Uterus (tissue), 4 donors: ENCODE measurements around the gene WWOX. TPM values are rescaled to one million over a fixed set of nuclear protein-coding genes. Genes with fewer than 3 reads are reported as not detected.
A peak's percentile ranks its signal among the peaks of the same experiment; 100 is the strongest.

Experiments
- DNase-seq, 2 donors: peaks; one replicate each; pipeline ENCODE4 v3.0.0-alpha.2; 2019 to 2020
- H3K27ac ChIP-seq, 2 donors: fragments of 200-600 bp; sonication (generic); 1 replicate in 1 of 2; 2 replicates in 1 of 2; pipeline ENCODE4 v1.5.1; 2016 to 2018
- H3K27me3 ChIP-seq, 2 donors: fragments of 200-600 bp; sonication (generic); one replicate each; pipeline ENCODE4 v1.5.1; 2018 to 2019; ENCODE audit warnings: control low read depth in 1 of 2
- H3K36me3 ChIP-seq, 2 donors: fragments of 200-600 bp; sonication (generic); one replicate each; pipeline ENCODE4 v1.5.1; 2019; ENCODE audit warnings: control low read depth in 1 of 2
- H3K4me1 ChIP-seq, 2 donors: fragments of 200-600 bp; sonication (generic); one replicate each; pipeline ENCODE4 v1.5.1; 2018 to 2019; ENCODE audit warnings: control low read depth in 1 of 2
- H3K4me3 ChIP-seq, 2 donors: fragments of 200-600 bp; sonication (generic); 1 replicate in 1 of 2; 2 replicates in 1 of 2; pipeline ENCODE4 v1.5.1; 2018 to 2019; ENCODE audit warnings: mild to moderate bottlenecking in 1 of 2
- H3K9me3 ChIP-seq, 2 donors: fragments of 200-600 bp; sonication (generic); one replicate each; pipeline ENCODE4 v1.5.1; 2019; ENCODE audit warnings: control low read depth in 1 of 2
- CTCF ChIP-seq, 4 experiments: fragments of 200-600 bp in 2 of 4; fragments of 450-650 bp in 2 of 4; sonication (generic) in 2 of 4; IDR thresholded peaks; one replicate each; pipeline ENCODE4 v1.5.1; 2016 to 2019; ENCODE audit warnings: antibody characterized with exemption in 4 of 4, mild to moderate bottlenecking in 2 of 4, moderate library complexity in 1 of 4
- POLR2A ChIP-seq, 2 donors: fragments of 450-650 bp; IDR thresholded peaks; one replicate each; pipeline ENCODE4 v1.6.1; 2016; ENCODE audit warnings: antibody characterized with exemption in 2 of 2, mild to moderate bottlenecking in 1 of 2, moderate library complexity in 1 of 2
- intact Hi-C: fragments of 100-400 bp; cut with DNase I; formaldehyde crosslinking; loops from one replicate; pipeline ENCODE4 v1.15.1; 2023; ENCODE audit warnings: low total_unique reads
- total RNA-seq, 4 donors: library from RNA; depleted of rRNA in 3 of 4; stranded (reverse); fragments of >200 nt in 3 of 4; gene quantifications; one replicate each; pipeline versions ENCODE4 v1.1.0 to v1.2.4, GENCODE V29; 2014 to 2023
- donor health status: DM: yes; HTN: yes; CAD: no.

Gene WWOX
- total RNA-seq, 4 donors from 2014 or later = 34.1 to 99.9 (median 55.8) TPM

DNA sequence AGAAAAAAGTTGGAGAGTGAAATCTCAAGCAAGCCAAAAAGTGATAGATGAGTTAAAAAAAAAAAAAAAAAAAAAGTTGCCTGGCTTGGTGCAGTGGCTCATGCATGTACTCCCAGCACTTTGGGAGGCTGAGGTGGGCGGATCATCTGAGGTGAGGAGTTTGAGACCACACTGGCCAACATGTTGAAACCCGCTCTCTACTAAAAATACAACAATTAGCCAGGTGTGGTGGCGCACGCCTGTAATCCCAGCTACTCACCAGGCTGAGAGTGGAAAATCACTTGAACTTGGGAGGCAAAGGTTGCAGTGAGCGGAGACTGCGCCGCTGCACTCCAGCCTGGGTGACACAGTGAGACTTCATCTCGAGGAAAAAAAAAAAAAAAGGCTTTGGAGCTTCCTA is 668.8 kb downstream of the WWOX start:
- intact Hi-C loops = no loop called here
- H3K4me3 ChIP-seq = no peak overlapping the region
- TF ChIP-seq CTCF (IDR thresholded peaks at IDR 0.05) = no peak
- no peak for TF ChIP-seq POLR2A (IDR thresholded peaks at IDR 0.05)
- H3K27ac ChIP-seq = peak overlapping the region in 1 of 2 donors; percentile 28
- no peaks in the 10 kb centered on the region for H3K4me1 ChIP-seq
- H3K9me3 ChIP-seq = no peaks in the 10 kb centered on the region
- peak in 1 of 2 donors; percentile 32 for DNase-seq
- no peaks in the 10 kb centered on the region for H3K27me3 ChIP-seq
- H3K36me3 ChIP-seq = no peaks in the 10 kb centered on the region

GRCh38 chr16:78768718-78769117 is 669.3 kb downstream of the WWOX start:
- TF ChIP-seq CTCF (IDR thresholded peaks at IDR 0.05) (no peak), POLR2A (IDR thresholded peaks at IDR 0.05) (no peak)
- H3K27me3 ChIP-seq = no peaks in the 10 kb centered on the region
- peak overlapping the region in 1 of 2 donors; percentile 28 for H3K27ac ChIP-seq
- no peaks in the 10 kb centered on the region for H3K9me3 ChIP-seq
- H3K36me3 ChIP-seq = no peaks in the 10 kb centered on the region
- DNase-seq = no peak
- no peak overlapping the region for H3K4me3 ChIP-seq
- no peaks in the 10 kb centered on the region for H3K4me1 ChIP-seq
- intact Hi-C loops = no loop called here

GRCh38 chr16:78770353-78771091 is 671.1 kb downstream of the WWOX start:
- Histone ChIP-seq H3K27ac (no peak overlapping the region), H3K36me3 (no peaks in the 10 kb centered on the region), H3K4me3 (no peak overlapping the region), H3K4me1 (no peaks in the 10 kb centered on the region), H3K27me3 (no peaks in the 10 kb centered on the region), H3K9me3 (no peaks in the 10 kb centered on the region)
- TF ChIP-seq POLR2A (IDR thresholded peaks at IDR 0.05) (no peak), CTCF (IDR thresholded peaks at IDR 0.05) (peak; percentile 56 to 76 (median 61))
- DNase-seq = peak; percentile 51 to 64
- intact Hi-C loops = no loop called here

DNA sequence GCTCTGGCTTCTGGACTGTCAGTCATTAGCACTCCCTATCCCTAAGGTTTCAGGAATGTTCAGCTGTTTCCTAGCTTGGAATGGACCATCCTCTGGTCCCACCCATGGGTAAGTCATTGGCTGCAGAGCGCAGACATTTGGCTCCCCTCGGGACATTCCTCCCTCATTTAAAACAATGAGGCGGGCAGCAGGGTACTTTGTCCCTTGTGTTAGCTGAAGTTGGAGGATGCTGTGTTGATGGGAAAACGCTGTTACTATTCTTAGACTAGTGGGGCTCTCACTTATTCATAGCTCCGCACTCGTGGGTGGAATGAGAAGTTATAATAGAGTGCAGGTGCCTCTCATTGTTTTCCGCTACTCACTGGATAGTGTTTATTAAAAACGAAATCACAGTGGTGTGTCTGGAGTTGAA is 673.8 kb downstream of the WWOX start:
- no peaks in the 10 kb centered on the region for H3K27me3 ChIP-seq
- no peaks in the 10 kb centered on the region for H3K4me1 ChIP-seq
- TF ChIP-seq CTCF (IDR thresholded peaks at IDR 0.05) (no peak), POLR2A (IDR thresholded peaks at IDR 0.05) (no peak)
- H3K9me3 ChIP-seq = no peaks in the 10 kb centered on the region
- H3K27ac ChIP-seq = no peak overlapping the region
- no peaks in the 10 kb centered on the region for H3K36me3 ChIP-seq
- intact Hi-C loops = no loop called here
- no peak overlapping the region for H3K4me3 ChIP-seq
- no peak for DNase-seq

DNA sequence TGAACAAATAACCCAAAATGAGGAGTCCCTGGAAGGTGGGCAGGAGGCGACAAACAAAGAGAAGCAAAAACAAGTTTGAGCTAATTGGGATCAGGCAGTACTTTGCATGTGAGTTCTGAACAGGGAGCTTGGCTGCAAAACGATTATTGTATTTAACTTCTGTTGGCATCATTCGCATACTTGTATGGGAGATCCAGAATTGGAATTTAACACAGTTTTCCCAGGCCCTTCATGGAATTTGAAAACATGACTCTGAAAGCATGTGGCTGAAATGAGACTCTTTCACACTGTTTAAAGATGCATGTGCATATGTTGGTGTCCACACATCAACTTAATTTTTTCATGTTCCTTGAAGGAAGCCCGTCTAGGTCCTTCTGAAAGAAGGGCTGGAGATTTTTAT is 674.3 kb downstream of the WWOX start:
- Histone ChIP-seq H3K9me3 (no peaks in the 10 kb centered on the region), H3K27ac (no peak overlapping the region), H3K36me3 (no peaks in the 10 kb centered on the region), H3K4me1 (no peaks in the 10 kb centered on the region), H3K4me3 (no peak overlapping the region), H3K27me3 (no peaks in the 10 kb centered on the region)
- no peak for TF ChIP-seq POLR2A (IDR thresholded peaks at IDR 0.05)
- no peak for DNase-seq
- intact Hi-C loops = no loop called here
